DOHH2 (cell line): ENCODE results near the gene GRID1.
"Not testable (repeated sequence)": the region's sequence is repeated elsewhere in the genome, so short reads cannot be mapped to it uniquely, and the experiment has no call there.

Experiments used
- H3F3A ChIP-seq: fragments of 200-600 bp; sonication (generic), shearing (Covaris generic); 2 replicates; pipeline ENCODE4 v1.6.0; 2016; ENCODE audit warnings: antibody characterized with exemption, mild to moderate bottlenecking; ENCODE audit not compliant: control insufficient read depth, insufficient read depth
- H3K27ac ChIP-seq: fragments of 200-600 bp; sonication (generic); 2 replicates; pipeline ENCODE4 v1.5.1; 2014; ENCODE audit warnings: low read depth, mild to moderate bottlenecking, low read length, moderate library complexity
- H3K27me3 ChIP-seq: fragments of 200-600 bp; sonication (generic); 2 replicates; pipeline ENCODE4 v1.6.1; 2014; ENCODE audit warnings: mild to moderate bottlenecking, low read length, mixed read lengths; ENCODE audit not compliant: control insufficient read depth
- H3K36me3 ChIP-seq: fragments of 200-600 bp; sonication (generic); 2 replicates; pipeline ENCODE4 v1.6.1; 2014; ENCODE audit warnings: mild to moderate bottlenecking, low read length, moderate library complexity, mixed read lengths; ENCODE audit not compliant: control insufficient read depth
- H3K4me1 ChIP-seq: fragments of 200-600 bp; sonication (generic); 2 replicates; pipeline ENCODE4 v1.6.1; 2014; ENCODE audit warnings: mild to moderate bottlenecking, low read length, mixed read lengths; ENCODE audit not compliant: control insufficient read depth
- H3K4me2 ChIP-seq: fragments of 200-600 bp; sonication (generic); 2 replicates; pipeline ENCODE4 v1.6.0; 2014; ENCODE audit warnings: mild to moderate bottlenecking, low read length, moderate library complexity
- H3K4me3 ChIP-seq: fragments of 200-600 bp; sonication (generic); 2 replicates; pipeline ENCODE4 v1.5.1; 2014; ENCODE audit warnings: mild to moderate bottlenecking, low read length, mixed read lengths
- H3K79me2 ChIP-seq: fragments of 200-600 bp; sonication (generic); 2 replicates; pipeline ENCODE4 v1.6.1; 2014; ENCODE audit warnings: mild to moderate bottlenecking, low read length, mixed read lengths; ENCODE audit not compliant: control insufficient read depth
- H3K9me2 ChIP-seq: fragments of 200-600 bp; sonication (generic); replicated peaks from 2 replicates; pipeline ENCODE4 v1.6.1; 2014; ENCODE audit warnings: mild to moderate bottlenecking, low read length, mixed read lengths; ENCODE audit not compliant: control insufficient read depth
- H3K9me3 ChIP-seq: fragments of 200-600 bp; sonication (generic); 2 replicates; pipeline ENCODE4 v1.6.1; 2014; ENCODE audit warnings: antibody characterized with exemption, low read length, mixed read lengths; ENCODE audit not compliant: control insufficient read depth, insufficient read depth
- H4K20me1 ChIP-seq: fragments of 200-600 bp; sonication (generic); 2 replicates; pipeline ENCODE4 v1.6.0; 2014; ENCODE audit warnings: low read depth, mild to moderate bottlenecking, antibody characterized with exemption, low read length, moderate library complexity; ENCODE audit not compliant: control insufficient read depth, insufficient read depth
- EZH2phosphoT487 ChIP-seq: fragments of 200-600 bp; sonication (generic); IDR thresholded peaks from 2 replicates; pipeline ENCODE4 v1.6.1; 2017; ENCODE audit warnings: borderline replicate concordance, mild to moderate bottlenecking, antibody characterized with exemption, low read length, moderate library complexity, mixed read lengths
- TF ChIP-seq, protein P1 (sequence below): fragments of 200-600 bp; sonication (generic); IDR thresholded peaks from one replicate; pipeline ENCODE4 v1.5.1; 2014; ENCODE audit warnings: antibody characterized with exemption, mild to moderate bottlenecking, low read depth, low read length; ENCODE audit not compliant: poor library complexity, severe bottlenecking

GRID1 gene

DNA sequence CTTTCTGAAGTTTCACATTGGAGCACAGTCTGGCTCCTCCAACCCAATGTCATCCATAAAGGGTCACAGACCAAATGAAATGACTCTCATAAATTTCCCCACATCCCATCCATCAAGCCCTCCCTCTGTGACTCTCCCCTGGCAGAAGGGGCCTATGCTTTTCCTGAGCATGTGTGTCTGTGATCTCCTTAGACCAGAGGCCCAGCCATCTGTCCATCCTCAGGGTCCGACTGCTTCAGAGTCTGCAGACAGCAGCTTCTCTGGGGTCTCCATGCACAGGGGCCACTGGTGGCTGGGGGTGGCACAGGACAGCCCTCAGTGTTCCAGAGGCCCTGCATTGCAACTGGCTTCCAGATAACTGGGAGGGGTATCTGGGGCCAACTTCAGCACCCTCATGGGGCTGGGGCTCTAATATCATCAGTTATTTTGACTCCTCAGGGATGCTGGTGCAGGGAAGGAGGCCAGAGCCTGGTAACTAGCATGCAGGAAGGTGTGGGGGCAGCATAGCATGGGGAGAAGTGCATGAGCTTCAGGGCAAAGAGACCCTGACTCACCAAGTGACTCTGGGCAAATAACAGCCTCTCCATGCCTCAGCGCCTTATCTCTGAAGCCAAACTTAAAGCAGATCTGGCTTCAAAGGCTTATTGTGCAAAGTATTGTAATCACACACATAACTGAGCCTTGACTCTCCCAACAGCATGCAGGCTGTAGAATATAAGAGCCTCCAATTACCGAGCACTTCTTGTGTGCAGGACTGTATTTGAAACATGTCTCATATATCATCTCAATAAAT lies 266.9 kb downstream of the GRID1 start:
- Histone ChIP-seq H3K27ac (no peak overlapping the region), H3K27me3 (0 out of 2 replicates have a peak, but pooled peaks cover 5% of the 10 kb centered on the region), H3K4me1 (no peaks in the 10 kb centered on the region), H3K4me2 (no peak overlapping the region), H3K4me3 (no peak overlapping the region), H3F3A (no peaks in the 10 kb centered on the region), H3K79me2 (no peaks in the 10 kb centered on the region), H3K36me3 (no peaks in the 10 kb centered on the region), H3K9me2 (no peaks in the 10 kb centered on the region), H4K20me1 (no peaks in the 10 kb centered on the region), H3K9me3 (no peaks in the 10 kb centered on the region)
- TF ChIP-seq, protein P1, sequence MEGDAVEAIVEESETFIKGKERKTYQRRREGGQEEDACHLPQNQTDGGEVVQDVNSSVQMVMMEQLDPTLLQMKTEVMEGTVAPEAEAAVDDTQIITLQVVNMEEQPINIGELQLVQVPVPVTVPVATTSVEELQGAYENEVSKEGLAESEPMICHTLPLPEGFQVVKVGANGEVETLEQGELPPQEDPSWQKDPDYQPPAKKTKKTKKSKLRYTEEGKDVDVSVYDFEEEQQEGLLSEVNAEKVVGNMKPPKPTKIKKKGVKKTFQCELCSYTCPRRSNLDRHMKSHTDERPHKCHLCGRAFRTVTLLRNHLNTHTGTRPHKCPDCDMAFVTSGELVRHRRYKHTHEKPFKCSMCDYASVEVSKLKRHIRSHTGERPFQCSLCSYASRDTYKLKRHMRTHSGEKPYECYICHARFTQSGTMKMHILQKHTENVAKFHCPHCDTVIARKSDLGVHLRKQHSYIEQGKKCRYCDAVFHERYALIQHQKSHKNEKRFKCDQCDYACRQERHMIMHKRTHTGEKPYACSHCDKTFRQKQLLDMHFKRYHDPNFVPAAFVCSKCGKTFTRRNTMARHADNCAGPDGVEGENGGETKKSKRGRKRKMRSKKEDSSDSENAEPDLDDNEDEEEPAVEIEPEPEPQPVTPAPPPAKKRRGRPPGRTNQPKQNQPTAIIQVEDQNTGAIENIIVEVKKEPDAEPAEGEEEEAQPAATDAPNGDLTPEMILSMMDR, result no peak
- TF ChIP-seq EZH2phosphoT487, result no peak

DNA sequence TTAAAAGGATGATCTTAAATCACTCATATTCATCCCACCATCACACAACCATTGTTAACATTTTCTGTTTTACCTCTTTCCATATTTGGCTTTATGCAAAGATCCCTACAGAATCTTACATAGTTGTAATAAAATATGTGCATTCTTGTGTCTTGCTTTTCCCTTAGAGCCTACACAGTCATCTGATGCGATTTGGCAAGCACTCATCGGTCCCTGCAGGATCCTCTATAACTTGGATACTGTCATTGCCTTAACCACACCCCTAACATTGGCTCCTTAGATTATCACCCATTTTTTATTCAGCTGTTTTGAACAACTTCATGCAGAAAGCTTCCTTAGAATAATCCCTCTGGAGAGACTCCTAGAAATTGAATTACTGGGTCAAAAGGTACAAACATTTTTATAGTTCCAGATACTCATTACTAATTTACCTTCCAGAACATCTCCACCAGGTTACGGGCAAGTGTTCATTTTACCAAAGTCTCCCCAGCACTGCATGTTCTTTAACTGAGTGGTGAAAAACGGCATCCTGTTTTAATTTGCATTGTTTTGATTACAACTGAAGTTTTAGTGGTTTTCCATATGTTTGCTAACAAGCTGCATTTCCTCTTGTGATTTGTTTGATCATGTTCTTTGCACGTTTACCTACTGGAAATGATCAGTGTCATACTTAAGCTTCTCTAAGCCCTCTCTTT lies 268.3 kb downstream of the GRID1 start:
- no peak overlapping the region for H3K4me3 ChIP-seq
- H3K4me1 ChIP-seq, result no peaks in the 10 kb centered on the region
- no peaks in the 10 kb centered on the region for H3K36me3 ChIP-seq
- H3K4me2 ChIP-seq, result no peak overlapping the region
- H3K9me3 ChIP-seq, result no peaks in the 10 kb centered on the region
- H3K27me3 ChIP-seq, result 0 out of 2 replicates have a peak, but pooled peaks cover 5% of the 10 kb centered on the region
- no peaks in the 10 kb centered on the region for H4K20me1 ChIP-seq
- no peaks in the 10 kb centered on the region for H3K79me2 ChIP-seq
- no peak for TF ChIP-seq EZH2phosphoT487
- TF ChIP-seq, protein P1, result no peak
- H3K27ac ChIP-seq, result no peak overlapping the region
- H3F3A ChIP-seq, result no peaks in the 10 kb centered on the region
- no peaks in the 10 kb centered on the region for H3K9me2 ChIP-seq

DNA sequence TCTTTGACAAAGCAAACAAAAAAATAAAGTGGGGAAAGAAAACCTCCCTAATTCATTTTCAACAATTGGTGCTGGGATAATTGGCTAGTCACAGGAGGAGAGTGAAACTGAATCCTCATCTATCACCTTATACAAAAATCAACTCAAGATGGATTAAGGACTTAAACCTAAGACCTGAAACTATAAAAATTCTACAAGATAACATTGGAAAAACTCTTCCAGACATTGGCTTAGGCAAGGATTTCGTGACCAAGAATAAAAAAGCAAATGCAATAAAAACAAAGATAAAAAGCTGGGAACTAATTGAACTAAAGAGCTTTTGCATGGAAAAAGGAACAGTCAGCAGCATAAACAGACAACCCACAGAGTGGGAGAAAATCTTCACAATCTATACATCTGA lies 271.5 kb downstream of the GRID1 start:
- not testable (repeated sequence) for H4K20me1 ChIP-seq, H3K79me2 ChIP-seq, H3K4me2 ChIP-seq, H3K36me3 ChIP-seq, H3K9me3 ChIP-seq, H3K9me2 ChIP-seq, H3K4me3 ChIP-seq, H3F3A ChIP-seq, H3K27ac ChIP-seq, H3K27me3 ChIP-seq, H3K4me1 ChIP-seq

DNA sequence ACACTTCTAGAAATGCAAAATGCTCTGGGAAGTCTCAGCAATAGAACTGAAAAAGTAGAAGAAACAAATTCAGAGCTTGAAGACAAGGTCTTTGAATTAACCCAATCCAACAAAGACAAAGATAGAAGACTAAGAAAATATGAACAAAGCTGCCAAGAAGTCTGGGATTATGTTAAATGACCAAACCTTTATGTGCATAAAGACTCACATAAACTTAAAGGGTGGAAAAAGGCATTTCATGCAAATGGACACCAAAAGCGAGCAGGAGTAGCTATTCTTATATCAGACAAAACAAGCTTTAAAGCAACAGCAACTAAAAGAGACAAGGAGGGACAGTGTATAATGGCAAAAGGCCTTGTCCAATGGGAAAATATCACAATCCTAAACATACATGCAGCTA lies 274.3 kb downstream of the GRID1 start:
- not testable (repeated sequence) for H3K27ac ChIP-seq, H3K9me3 ChIP-seq, H3K36me3 ChIP-seq, H3K4me2 ChIP-seq, H3K9me2 ChIP-seq, H3K4me3 ChIP-seq, H3K27me3 ChIP-seq, H3F3A ChIP-seq, H3K79me2 ChIP-seq, H3K4me1 ChIP-seq, H4K20me1 ChIP-seq
